Nephron (organoid): ENCODE measurements around the gene APOL1.
"Not testable (repeated sequence)": the region's sequence is repeated elsewhere in the genome, so short reads cannot be mapped to it uniquely, and the experiment has no call there.

Experiments used
- H3K27ac Mint-ChIP-seq, 3 experiments: 2 replicates each; pipeline ENCODE4 v1.8.0; 2020; ENCODE audit warnings: mixed read lengths in 3 of 3, mild to moderate bottlenecking in 2 of 3, moderate library complexity in 1 of 3
- H3K27me3 Mint-ChIP-seq: 2 replicates; pipeline ENCODE4 v1.8.0; 2021; ENCODE audit warnings: low read depth, mild to moderate bottlenecking, moderate library complexity, mixed read lengths
- H3K36me3 Mint-ChIP-seq: 2 replicates; pipeline ENCODE4 v1.8.0; 2020; ENCODE audit warnings: low read depth, mixed read lengths
- H3K4me1 Mint-ChIP-seq: 2 replicates; pipeline ENCODE4 v1.8.0; 2020; ENCODE audit warnings: mixed read lengths
- H3K4me3 Mint-ChIP-seq, 3 experiments: 2 replicates each; pipeline ENCODE4 v1.8.0; 2020; ENCODE audit warnings: mild to moderate bottlenecking in 3 of 3, mixed read lengths in 3 of 3, moderate library complexity in 2 of 3
- H3K9me3 Mint-ChIP-seq: 2 replicates; pipeline ENCODE4 v1.8.0; 2020; ENCODE audit warnings: mixed read lengths
- CTCF ChIP-seq, 3 experiments: fragments of 200-600 bp; sonication (generic); IDR thresholded peaks; one replicate each; pipeline ENCODE4 v1.5.0; 2021; ENCODE audit warnings: antibody characterized with exemption in 3 of 3; ENCODE audit not compliant: unreplicated experiment in 3 of 3

APOL1 gene

DNA sequence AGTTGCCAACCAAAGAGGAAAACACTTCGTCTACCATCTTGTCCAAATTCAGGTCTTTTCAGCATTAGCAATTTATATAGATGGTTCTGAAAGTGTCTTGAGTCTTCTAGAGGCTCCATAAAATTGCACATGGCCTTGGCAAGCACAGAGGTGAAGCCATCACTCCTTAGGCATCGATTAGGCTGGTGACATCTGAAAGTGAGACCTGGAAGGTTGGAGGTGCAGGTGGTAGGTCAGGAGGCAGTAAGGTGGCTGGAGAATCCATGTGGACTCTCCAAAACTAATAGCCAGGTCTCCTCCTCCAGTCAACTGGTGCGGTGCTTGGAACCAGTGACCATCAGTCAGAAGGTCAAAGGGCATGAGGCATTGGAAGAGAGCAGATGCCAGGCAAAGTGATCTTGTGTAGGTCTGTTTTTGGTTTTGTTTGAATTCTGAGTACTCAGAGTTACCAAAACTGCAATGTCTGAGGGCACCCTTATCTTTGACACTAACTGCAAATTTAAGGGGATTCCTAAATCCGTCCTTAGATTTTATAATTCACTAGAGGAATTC lies 7.1 kb upstream of the APOL1 start:
- H3K4me3 Mint-ChIP-seq = no peak overlapping the region

DNA sequence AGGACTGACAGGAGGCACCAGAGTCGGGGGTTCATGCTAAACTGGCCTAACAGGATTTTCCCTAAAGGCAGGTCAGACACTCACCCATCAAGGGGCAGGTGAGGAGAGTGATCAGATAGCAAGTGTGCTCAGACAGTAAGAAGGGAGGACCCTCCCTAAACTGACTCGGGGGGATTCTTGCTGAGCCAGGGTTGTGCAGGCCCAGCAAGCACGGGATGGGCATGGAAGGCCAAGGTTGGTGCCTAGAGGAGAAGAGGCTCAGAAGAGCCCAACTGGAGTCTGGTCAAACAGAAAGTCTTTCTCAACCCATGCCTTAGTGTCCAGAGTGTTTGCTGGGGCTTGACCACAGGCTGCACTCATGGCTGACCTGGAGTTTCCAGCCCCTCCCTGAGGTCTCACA lies 6.2 kb upstream of the APOL1 start:
- no peak overlapping the region for H3K27ac Mint-ChIP-seq
- H3K27me3 Mint-ChIP-seq = no peaks in the 10 kb centered on the region
- peaks cover 3% of the 10 kb centered on the region for H3K36me3 Mint-ChIP-seq
- TF ChIP-seq CTCF (IDR thresholded peaks at IDR 0.05; ENCODE audit: unreplicated experiment in 3 of 3) = no peak
- H3K4me1 Mint-ChIP-seq = peaks cover 4% of the 10 kb centered on the region
- no peak overlapping the region for H3K4me3 Mint-ChIP-seq
- peaks cover 35% of the 10 kb centered on the region for H3K9me3 Mint-ChIP-seq

More for the DNA sequence above, 7.1 kb upstream of the APOL1 start:
- Mint-ChIP-seq H3K9me3 (peaks cover 35% of the 10 kb centered on the region), H3K27me3 (no peaks in the 10 kb centered on the region), H3K36me3 (peaks cover 3% of the 10 kb centered on the region), H3K27ac (no peak overlapping the region), H3K4me1 (peaks cover 10% of the 10 kb centered on the region)
- TF ChIP-seq CTCF (IDR thresholded peaks at IDR 0.05; ENCODE audit: unreplicated experiment in 3 of 3) = no peak

- peaks cover 10% of the 10 kb centered on the region for H3K4me1 Mint-ChIP-seq
- peaks cover 26% of the 10 kb centered on the region for H3K9me3 Mint-ChIP-seq
- H3K27me3 Mint-ChIP-seq = no peaks in the 10 kb centered on the region
- H3K4me3 Mint-ChIP-seq = no peak overlapping the region
- no peak overlapping the region for H3K27ac Mint-ChIP-seq
- peaks cover 3% of the 10 kb centered on the region for H3K36me3 Mint-ChIP-seq
- TF ChIP-seq CTCF (IDR thresholded peaks at IDR 0.05; ENCODE audit: unreplicated experiment in 3 of 3) = no peak
Measured at GRCh38 chr22:36247955-36248354, 5.0 kb upstream of the APOL1 start.

- Mint-ChIP-seq H3K36me3 (peaks cover 3% of the 10 kb centered on the region), H3K4me1 (peaks cover 22% of the 10 kb centered on the region), H3K27me3 (no peaks in the 10 kb centered on the region), H3K9me3 (peaks cover 22% of the 10 kb centered on the region), H3K27ac (no peak overlapping the region), H3K4me3 (no peak overlapping the region)
- no peak for TF ChIP-seq CTCF (IDR thresholded peaks at IDR 0.05; ENCODE audit: unreplicated experiment in 3 of 3)
Measured at GRCh38 chr22:36249160-36249559, 3.8 kb upstream of the APOL1 start.

- H3K27me3 Mint-ChIP-seq, H3K4me3 Mint-ChIP-seq, H3K36me3 Mint-ChIP-seq: not testable (repeated sequence)
- H3K27ac Mint-ChIP-seq = peak overlapping the region in 2 of 3 experiments; percentile 4 to 63
- H3K4me1 Mint-ChIP-seq = peaks cover 20% of the 10 kb centered on the region
- H3K9me3 Mint-ChIP-seq = peaks cover 19% of the 10 kb centered on the region
Measured at GRCh38 chr22:36250292-36250960, 2.5 kb upstream of the APOL1 start.

DNA sequence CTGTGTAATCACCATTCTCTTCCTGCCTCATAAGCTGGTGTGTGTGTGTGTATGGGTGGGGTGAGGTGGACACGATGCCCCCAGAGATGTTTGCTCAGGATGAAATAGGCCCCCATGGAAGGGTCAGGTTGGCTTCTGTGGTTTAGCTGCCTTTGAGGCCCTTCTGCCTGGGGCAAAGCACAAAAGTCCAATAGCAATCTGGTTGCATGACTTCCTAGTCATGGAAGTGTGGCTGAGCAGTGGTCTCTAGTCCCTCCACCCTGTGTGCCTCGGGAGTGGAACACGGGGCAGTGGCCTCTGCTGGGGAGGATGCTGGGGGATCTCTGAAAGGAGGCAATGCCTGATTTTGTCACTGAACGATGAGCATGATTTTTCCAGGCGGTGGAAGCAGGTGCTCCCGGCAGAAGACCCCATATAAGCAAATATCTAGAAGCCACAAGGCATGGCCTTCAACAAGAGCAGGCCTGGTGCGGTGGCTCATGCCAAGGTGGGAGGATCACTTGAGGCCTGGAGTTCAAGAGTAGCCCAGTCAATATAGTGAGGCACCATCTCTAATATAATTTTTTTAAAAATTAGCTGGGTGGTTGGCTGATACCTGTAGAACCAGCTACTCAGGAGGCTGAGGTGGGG lies 839 bp upstream of the APOL1 start:
- peak overlapping the region in 2 of 3 experiments; percentile 56 to 85 for H3K27ac Mint-ChIP-seq
- H3K36me3 Mint-ChIP-seq, H3K4me3 Mint-ChIP-seq, H3K27me3 Mint-ChIP-seq: not testable (repeated sequence)
- peaks cover 30% of the 10 kb centered on the region for H3K4me1 Mint-ChIP-seq
- peaks cover 19% of the 10 kb centered on the region for H3K9me3 Mint-ChIP-seq
